HG03432 (cell line): Measurements from ENCODE around the gene TRIP6.

Experiments used
- ATAC-seq: cut with Tn5 transposase; IDR thresholded peaks from one replicate; pipeline ENCODE4 v1.9.1; 2021; ENCODE audit warnings: mild to moderate bottlenecking, moderate library complexity; ENCODE audit not compliant: unreplicated experiment

TRIP6 gene

DNA sequence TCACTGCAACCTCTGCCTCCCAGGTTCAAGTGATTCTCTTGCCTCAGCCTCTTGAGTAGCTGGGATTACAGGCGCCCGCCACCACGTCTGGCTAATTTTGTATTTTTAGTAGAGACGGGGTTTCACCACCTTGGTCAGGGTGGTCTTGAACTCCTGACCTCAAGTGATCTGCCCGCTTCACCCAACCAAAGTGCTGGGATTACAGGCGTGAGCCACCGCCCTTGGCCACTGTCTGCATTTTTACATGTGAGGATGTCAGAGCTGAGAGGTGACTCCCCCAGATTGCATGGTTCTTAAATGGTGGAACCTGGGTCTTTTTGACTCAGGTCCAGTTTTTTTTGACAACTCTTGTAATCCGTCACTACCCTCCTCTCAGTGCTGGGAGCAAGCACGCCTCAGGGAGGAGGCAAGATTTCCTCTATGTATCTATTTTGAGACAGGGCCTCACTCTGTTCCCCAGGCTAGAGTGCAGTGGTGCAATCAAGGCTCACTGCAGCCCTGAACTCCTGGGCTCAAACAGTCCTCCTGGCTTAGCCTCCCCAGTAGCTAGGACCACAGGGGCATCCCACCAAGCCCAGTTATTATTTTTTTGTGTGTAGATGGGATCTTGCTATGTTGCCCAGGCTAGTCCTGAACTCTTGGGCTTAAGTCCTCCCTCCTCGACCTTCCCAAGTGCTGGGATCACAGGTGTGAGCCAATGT is 6.6 kb downstream of the TRIP6 start:
- ATAC-seq = no peak

DNA sequence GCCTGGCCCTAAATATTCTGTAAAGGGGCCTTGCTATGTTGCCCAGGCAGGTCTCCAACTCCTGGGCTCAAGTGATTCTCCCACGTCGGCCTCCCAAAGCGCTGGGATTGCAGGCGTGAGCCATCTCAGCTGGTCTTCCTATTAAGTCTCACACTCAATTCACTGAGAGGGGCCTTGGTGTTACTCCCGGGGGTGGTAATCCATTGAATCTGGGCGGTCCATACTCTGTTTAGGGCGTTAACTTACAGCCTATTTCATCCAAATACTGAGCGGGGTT is 7.1 kb downstream of the TRIP6 start:
- ATAC-seq = no peak

DNA sequence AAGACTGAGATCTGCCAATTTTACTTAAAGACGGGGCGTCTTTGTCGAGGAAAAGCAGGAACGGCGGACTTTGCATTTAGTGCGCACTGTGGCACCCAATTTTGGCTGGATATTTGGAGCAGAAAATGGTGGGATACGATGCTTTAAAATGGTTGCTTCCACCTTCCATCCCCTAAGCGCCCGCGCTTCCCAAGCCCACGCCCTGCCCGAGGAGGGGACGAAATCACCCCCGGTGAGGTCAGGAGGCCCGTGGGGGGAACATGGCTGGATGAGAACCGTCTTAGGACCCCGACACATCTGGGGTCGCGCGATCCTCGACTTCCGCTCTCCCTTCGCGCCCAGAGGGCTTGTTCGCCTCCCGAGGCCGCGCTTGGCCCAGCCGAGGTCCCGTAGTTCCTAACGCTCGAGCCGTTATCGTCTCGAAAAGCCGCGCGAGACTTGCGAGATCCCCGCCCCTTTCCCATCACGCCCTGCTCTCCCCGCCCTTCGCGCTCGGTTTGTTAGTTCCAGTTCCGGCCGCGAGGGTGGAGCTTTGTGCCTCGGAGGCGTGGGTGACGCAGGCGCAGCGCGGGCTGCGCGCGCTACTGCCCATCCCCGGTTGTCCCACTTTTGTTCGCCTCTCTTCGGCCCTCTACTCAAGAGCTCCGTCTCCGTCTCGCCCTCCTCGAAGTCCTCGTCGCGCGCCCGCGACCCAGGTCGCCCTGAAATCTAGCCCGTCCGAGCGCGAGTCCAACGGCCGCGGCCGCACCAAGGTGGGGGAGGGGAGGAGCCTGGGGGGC is 7.6 kb downstream of the TRIP6 start, which contains the start of gene SRRT:
SRRT (plus strand) TSS at position 527 of the 779 bp plus-strand sequence. CDS start 488 bp downstream, outside the sequence.
- peak; percentile 90 for ATAC-seq

- ATAC-seq = peak; percentile 35
Observed at GRCh38 chr7:100875356-100875751, 8.2 kb downstream of the TRIP6 start.

- ATAC-seq = no peak
Observed at GRCh38 chr7:100878013-100878412, 10.8 kb downstream of the TRIP6 start.

- no peak for ATAC-seq
Observed at GRCh38 chr7:100878685-100879084, 11.5 kb downstream of the TRIP6 start.

- ATAC-seq = no peak
Observed at GRCh38 chr7:100879685-100880261, 12.6 kb downstream of the TRIP6 start.

- no peak for ATAC-seq
Observed at GRCh38 chr7:100880645-100881044, 13.5 kb downstream of the TRIP6 start.

DNA sequence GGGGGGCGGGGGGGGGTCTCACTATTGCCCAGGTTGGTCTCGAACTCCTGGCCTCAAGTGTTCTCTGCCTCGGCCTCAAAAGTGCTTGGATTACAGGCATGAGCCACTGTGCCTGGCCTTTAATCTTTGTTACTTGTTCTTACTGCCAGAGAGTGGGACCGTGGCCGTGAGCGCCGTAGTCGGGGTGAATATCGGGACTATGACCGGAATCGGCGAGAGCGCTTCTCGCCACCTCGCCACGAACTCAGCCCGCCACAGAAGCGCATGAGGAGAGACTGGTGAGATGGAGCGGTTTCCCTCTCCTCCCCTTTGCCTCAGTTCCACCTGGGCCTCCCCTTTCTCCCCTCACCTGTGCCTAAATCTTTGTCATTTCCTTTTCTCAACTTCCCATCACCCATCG is 13.9 kb downstream of the TRIP6 start:
- ATAC-seq = no peak

DNA sequence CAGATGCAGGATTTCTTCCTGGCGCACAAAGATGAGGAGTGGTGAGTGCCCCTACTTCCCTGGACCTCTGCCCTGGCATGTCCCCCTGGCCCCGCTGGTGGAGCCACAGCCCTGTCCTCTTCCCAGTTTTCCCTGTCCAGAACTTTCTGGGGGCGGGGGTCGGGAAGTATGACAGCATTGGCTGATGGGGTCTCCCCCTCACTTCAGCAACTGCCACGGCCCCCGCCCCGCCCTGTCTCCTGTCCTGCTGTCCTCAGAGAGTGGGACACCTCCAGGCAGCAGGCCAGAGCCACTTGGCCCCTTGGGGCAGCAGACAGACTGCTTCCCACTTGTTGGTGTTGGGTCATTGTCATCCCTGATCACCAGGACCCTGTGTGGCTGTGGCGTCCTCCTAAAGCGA is 15.0 kb downstream of the TRIP6 start:
- ATAC-seq = no peak

- no peak for ATAC-seq
Observed at GRCh38 chr7:100882785-100883526, 15.8 kb downstream of the TRIP6 start.

GRCh38 chr7:100884736-100885439 is 17.7 kb downstream of the TRIP6 start:
- no peak for ATAC-seq

DNA sequence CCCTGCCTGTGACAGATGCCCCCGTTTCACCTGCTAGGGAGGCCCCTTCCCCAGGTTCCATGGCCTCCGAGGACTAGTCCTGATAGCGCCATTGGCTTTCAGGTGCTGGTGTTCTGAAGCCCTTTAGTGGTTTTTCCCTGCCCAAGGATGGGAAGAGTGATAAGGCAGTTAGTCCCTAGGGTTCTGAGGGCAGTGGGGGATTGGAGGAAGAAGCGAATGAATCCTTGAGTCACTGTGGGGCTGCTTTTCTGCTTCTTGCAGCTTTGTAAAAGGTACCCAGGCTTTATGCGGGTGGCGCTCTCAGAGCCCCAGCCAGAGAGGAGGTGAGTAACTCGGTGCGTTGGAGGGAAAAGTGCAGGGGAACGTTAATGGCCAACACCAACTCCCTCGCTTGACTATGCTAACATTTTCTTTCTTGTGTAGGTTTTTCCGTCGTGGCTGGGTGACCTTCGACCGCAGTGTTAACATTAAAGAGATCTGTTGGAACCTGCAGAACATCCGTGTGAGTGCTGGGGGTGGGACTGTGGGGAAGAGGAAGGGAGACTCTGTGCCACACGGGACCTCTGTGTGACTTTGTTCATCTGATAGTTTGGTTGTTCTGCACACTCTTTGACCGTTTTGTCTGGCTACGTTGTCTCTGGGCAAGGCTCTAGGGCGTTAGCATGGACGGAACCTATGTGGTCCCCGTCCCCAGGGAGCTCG is 18.4 kb downstream of the TRIP6 start:
- no peak for ATAC-seq

DNA sequence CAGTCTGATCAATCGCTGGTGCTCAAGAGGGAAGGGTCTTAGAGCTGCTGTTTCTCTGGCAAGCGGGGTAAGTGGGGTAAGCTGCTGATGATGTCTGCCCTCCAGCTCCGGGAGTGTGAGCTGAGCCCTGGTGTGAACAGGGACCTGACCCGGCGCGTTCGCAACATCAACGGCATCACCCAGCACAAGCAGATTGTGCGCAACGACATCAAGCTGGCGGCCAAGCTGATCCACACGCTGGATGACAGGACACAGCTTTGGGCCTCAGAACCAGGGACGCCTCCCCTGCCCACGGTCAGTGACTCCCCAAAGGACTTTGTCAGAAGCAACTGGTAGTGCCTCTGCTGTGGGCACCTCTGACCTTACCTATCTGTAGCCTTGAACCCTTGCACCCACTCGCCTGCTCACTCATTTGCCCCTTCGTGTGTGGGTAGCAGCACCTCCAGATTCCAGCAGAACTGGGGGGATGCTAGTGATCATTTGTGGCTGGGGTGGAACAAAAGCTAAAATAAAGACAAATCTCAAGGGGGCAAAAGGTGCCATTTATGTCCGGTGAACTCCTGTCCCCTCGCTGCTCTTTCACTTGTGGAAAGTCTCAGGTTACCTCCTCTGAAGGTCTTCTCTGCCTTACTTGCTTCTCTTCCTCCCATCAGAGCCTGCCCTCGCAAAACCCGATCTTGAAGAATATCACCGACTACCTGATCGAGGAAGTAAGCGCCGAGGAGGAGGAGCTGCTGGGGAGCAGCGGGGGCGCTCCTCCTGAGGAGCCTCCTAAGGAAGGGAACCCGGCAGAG is 19.2 kb downstream of the TRIP6 start:
- ATAC-seq = no peak

GRCh38 chr7:100886936-100887515 is 19.8 kb downstream of the TRIP6 start:
- no peak for ATAC-seq

GRCh38 chr7:100887516-100888290 is 20.5 kb downstream of the TRIP6 start:
- peak; percentile 26 for ATAC-seq

- no peak for ATAC-seq
Observed at GRCh38 chr7:100888291-100888987, 21.3 kb downstream of the TRIP6 start.
